GM18511 (cell line): Measurements from ENCODE around the gene RFT1.

ENCODE experiments used
- ATAC-seq: cut with Tn5 transposase; IDR thresholded peaks from one replicate; pipeline ENCODE4 v1.9.1; 2021; ENCODE audit warnings: mild to moderate bottlenecking, moderate library complexity; ENCODE audit not compliant: unreplicated experiment

RFT1 gene

GRCh38 chr3:53092942-53093341, 37.3 kb downstream of the RFT1 start:
- no peak for ATAC-seq

DNA sequence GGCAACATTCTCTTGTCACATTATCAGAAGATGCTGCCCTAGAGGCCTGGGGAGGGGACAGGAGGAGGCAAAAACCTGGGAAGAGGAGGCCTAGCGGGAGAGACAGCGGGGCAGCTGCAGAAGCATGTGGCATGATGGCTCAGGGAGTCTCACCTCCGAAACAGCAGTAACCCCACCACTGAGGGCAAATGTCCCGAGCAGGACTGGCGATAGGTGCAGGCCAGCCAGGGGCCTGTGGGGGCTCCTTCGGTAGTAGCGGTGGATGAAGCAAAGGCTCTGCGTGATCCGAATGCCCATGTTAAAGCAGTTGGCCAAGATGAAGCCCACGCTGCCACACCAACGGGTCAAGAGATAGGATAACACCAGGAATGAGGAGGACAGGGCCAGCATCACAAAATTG, 38.0 kb downstream of the RFT1 start:
- no peak for ATAC-seq

- no peak for ATAC-seq
Measured at GRCh38 chr3:53091011-53091410, 39.2 kb downstream of the RFT1 start.

- no peak for ATAC-seq
Measured at GRCh38 chr3:53089511-53089910, 40.7 kb downstream of the RFT1 start.

DNA sequence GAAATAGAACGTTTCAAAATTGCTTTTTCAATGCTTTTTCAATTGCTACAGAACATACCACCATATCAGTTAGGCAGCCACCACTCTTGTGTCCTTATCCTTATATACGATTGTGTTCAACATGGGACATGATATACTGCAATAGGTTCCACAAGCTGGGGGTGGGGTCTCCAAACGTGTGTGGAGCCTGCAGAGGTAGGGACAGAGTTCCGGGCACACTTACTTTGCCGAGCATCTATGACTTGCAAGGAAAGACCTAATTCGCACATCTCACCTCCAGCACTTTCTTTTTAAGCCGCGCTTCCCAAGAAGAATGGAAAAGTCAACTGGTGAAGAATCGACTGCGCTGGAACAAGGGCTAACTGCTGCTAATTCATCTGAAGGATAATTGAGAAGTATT, 44.8 kb downstream of the RFT1 start:
- ATAC-seq = no peak

GRCh38 chr3:53084310-53085001, 45.8 kb downstream of the RFT1 start:
- no peak for ATAC-seq

GRCh38 chr3:53083949-53084309, 46.3 kb downstream of the RFT1 start:
- ATAC-seq = no peak

DNA sequence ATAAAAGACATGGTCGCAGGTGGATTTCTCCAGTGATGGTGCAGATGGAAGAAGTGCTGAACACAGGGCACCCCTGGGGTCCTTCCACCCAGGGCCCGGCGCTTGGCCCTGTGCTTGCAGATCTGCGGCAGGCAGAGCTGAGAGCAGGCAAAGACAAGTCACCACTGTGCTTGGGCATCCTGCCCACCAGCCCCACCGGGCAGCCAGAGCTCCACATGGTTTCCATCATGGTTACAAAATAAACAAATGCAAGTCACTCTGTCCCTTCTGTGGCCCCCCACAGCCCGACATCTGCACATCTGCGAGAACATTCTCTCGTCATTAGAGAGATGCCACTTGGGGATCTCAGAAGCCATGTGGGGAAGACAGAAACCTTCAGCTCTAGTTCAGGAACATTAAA, 46.7 kb downstream of the RFT1 start:
- no peak for ATAC-seq

DNA sequence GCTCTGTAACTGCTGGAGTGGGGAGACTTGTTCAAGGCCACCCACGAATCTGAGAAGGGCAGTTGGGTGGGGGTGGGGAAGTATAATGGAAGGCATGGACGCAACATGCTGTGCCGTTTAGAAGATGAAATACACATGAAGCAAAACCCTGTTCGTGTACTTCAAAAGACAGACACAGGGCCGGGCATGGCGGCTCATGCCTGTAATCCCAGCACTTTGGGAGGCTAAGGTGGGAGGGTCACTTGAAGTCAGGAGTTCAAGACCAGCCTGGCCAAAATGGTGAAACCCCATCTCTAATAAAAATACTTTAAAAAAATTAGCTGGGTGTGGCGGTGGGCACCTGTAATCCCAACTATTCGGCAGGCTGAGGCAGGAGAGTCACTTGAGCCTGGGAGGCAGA, 47.5 kb downstream of the RFT1 start:
- no peak for ATAC-seq

DNA sequence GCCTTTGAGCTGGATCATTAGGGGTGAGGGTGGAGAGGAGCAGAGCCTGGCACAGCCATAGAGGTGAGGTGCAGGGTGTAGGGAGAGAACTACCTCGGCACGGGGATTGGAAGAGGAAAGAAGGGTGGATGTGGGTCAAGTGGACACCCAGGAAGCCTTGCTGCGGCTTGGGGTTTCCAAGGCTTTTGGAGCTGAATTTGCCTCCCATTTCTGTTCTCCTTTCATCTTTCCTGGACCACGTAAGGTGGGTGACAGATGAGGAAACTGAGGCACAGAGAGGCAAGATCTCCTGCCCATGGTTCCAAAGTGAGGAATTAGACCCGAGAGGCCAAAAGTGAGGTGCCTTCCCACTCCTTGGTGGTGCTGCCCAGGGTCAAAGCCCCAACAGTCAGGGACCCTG, 48.9 kb downstream of the RFT1 start:
- no peak for ATAC-seq

DNA sequence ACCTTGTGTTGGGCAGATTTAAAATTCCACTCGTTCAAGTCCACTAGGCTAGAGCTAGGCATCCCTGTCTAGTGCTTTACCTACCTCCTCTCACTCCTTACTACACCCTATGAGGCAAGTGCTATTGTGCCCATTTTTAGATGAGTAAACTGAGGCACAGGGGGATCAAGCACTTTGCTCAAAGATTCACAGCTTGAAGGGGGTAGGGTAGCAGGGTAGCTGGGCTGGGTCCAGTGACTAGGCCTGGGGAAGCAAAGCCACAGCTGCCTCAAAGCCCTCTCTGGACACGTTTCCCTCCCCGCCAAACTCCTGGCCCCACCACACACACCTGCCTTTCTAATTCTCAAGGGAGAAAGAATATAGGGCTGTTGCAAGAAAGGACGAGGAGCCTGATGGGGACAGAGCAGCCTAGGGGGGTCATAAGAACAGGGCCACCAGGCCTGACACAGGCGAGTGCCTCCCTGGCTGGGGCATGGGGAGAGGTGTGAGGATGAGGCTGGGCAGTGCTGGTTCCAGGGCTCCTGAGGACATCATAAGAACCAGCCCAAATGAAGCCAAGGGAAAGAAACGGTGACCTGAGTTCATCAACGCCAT, 49.5 kb downstream of the RFT1 start:
- no peak for ATAC-seq

- no peak for ATAC-seq
Measured at GRCh38 chr3:53079791-53080555, 50.3 kb downstream of the RFT1 start.

GRCh38 chr3:53079147-53079546, 51.1 kb downstream of the RFT1 start:
- ATAC-seq = no peak

DNA sequence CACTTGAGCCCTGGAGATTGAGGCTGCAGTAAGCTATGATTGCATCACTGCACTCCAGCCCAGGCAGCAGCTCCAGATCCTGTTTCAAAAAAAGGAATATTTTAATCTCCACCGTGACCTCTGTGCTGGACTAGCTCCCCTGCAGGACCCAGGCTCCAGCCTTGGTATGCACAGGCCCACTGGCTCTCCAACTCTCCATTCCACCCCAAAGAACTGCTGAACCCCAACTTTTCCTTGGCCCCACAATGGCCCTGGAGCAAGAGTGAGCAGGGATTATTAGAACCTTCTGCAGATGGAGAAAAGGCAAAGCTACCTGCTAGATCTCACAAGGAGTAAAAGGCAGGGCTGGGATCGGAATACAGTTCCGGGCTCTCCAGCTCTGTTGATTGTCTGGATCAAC, 51.6 kb downstream of the RFT1 start:
- ATAC-seq = no peak

DNA sequence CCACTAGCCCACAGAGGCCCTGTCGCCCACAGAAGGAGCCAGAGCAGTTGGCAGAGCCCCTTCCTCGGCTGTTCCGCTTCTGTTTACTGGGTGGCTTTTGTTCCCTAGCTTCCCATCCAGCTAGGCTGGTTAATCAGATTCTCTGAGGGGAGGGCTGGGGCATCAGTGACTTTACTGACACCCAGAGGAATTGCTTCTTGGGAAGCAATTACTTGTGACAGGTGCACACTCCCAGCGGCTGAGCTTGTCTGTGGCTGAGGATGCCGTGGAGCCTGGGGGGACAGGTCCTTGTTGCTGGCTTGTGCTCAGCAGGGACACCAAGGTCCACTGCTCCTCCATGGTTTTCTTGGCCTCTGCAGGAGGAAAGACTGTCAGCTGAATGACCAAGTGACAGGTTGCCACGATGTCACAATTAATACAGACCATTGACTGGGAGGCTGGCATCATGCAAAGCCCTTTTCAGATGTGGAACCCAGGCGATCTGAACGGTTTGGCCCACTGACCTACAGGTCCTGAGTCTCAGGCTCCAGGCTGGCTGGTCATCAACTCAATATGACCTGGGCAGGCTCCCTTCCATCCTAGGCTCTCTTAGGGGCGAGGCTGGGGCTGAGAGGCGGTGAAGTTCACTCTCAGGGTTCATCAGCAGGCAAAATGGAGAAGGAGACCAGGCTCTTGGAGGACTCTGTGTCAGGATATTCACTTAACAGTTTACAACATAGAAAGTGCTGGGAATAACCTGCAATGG, 52.6 kb downstream of the RFT1 start:
- ATAC-seq = no peak

DNA sequence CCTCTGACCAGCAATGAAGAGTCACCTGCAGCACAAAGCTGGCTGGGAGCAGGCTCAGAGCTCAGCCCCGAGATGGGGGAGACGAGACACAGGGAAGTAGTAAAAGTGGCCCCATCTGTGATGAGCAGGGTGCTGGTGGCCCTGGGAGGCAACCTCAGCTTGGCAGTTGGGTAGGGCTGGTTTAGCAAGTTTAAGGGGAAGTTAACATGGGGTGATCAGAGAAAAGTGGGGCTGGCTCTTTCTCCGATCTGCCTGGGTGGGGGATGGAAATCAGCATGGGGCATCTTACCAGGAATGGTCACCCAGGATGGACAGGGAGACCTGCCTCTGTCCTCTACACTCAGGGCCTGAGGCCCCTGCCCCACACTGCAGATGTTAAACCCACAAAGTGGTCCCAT, 54.5 kb downstream of the RFT1 start:
- ATAC-seq = no peak

DNA sequence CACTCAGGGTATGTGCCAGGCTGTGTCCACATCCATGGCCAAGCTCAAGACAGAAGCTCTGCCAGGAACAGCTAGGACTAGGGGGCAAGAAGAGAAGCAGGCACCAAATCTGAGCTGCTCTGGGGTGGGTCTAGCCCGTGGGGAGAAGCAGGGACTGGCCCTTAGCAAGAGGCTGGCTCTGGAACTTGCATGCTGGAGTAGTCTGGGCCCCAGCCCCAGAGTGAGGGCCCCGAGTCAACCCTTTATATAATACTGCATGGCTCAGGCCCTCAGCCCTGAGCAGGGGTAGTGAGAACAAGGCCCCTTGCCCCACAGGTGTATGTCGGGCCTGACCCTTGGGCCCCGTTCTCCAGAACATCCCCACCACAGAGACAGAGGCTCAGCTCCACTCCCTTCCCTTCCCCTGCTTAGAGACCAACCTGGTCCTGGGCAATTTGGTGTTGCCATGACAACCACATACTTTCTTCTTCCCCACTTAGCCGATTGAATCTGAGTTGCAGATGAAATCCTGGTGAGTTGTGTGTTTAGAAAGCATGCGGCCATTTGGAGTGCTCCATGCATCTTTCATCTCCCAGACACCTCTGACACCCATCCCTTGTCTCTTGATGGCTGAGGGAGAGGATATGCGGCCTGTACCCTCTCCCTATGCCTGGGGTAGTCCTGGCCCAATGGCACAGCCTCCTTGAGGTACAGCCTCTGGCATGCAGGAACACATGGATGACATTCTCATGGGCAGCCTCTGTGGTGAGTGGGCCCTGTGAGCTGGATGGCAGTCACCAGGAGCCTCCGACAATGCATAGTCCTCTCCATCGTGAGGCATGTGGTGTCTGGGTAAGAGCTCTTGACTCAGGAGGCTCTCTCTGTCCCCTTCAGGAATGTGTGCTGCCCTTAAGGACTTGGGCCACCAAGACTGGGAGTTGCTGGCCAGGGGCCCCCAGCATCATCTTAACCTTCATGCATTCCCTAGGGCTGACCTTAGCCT, 55.2 kb downstream of the RFT1 start:
- no peak for ATAC-seq

GRCh38 chr3:53074366-53074696, 55.9 kb downstream of the RFT1 start:
- no peak for ATAC-seq

GRCh38 chr3:53073553-53074365, 56.5 kb downstream of the RFT1 start:
- ATAC-seq = no peak
